Activated naive CD4-positive, alpha-beta T cell treated with anti-CD3 and anti-CD28 coated beads, Interleukin-2, amount 50 U/mL, for 16 hours (primary cell): ENCODE data around the gene KLK5.

Experiments used
- DNase-seq: peaks from one replicate; pipeline ENCODE4 v3.0.0-alpha.2; 2020

KLK5 gene

GRCh38 chr19:50968716-50969412 lies 16.0 kb upstream of the KLK5 start:
- DNase-seq = no peak

GRCh38 chr19:50967929-50968715 lies 15.3 kb upstream of the KLK5 start:
- no peak for DNase-seq

- no peak for DNase-seq
Measured at GRCh38 chr19:50964266-50964665, 11.4 kb upstream of the KLK5 start.

- no peak for DNase-seq
Measured at GRCh38 chr19:50963381-50963780, 10.5 kb upstream of the KLK5 start.

- DNase-seq = no peak
Measured at GRCh38 chr19:50962245-50962644, 9.4 kb upstream of the KLK5 start.

- no peak for DNase-seq
Measured at GRCh38 chr19:50959731-50960500, 7.1 kb upstream of the KLK5 start.

- no peak for DNase-seq
Measured at GRCh38 chr19:50957587-50957986, 4.7 kb upstream of the KLK5 start.

- no peak for DNase-seq
Measured at GRCh38 chr19:50949861-50950260, 3.0 kb downstream of the KLK5 start.

- DNase-seq = no peak
Measured at GRCh38 chr19:50947123-50947522, 5.7 kb downstream of the KLK5 start.

GRCh38 chr19:50944795-50945194 lies 8.0 kb downstream of the KLK5 start:
- no peak for DNase-seq

- DNase-seq = no peak
Measured at GRCh38 chr19:50943074-50943828, 9.6 kb downstream of the KLK5 start.

GRCh38 chr19:50939596-50939995 lies 13.2 kb downstream of the KLK5 start:
- no peak for DNase-seq

GRCh38 chr19:50933640-50934039 lies 19.2 kb downstream of the KLK5 start:
- DNase-seq = no peak

- DNase-seq = no peak
Measured at GRCh38 chr19:50932690-50933083, 20.2 kb downstream of the KLK5 start.

GRCh38 chr19:50932018-50932689 lies 20.7 kb downstream of the KLK5 start:
- DNase-seq = no peak

- no peak for DNase-seq
Measured at GRCh38 chr19:50931023-50931422, 21.8 kb downstream of the KLK5 start.

GRCh38 chr19:50928831-50929230 lies 24.0 kb downstream of the KLK5 start:
- no peak for DNase-seq

GRCh38 chr19:50926144-50926543 lies 26.7 kb downstream of the KLK5 start:
- no peak for DNase-seq

- DNase-seq = no peak
Measured at GRCh38 chr19:50925734-50926133, 27.1 kb downstream of the KLK5 start.

GRCh38 chr19:50924586-50924985 lies 28.3 kb downstream of the KLK5 start:
- DNase-seq = no peak

GRCh38 chr19:50922317-50922853 lies 30.5 kb downstream of the KLK5 start:
- DNase-seq = peak; percentile 74
